ENCODE measurements around the gene E2F8. TPM values are rescaled to one million over a fixed set of nuclear protein-coding genes. Genes with fewer than 3 reads are reported as not detected.
A peak's percentile ranks its signal among the peaks of the same experiment; 100 is the strongest.

E2F8 gene
- total RNA-seq, 1 donor from 2014 or later = 0.27 TPM

- Mint-ChIP-seq H3K27me3 (ENCODE audit: low read depth, unreplicated experiment) (peaks cover 31% of the 10 kb centered on the region), H3K9me3 (ENCODE audit: unreplicated experiment) (no peaks in the 10 kb centered on the region), H3K36me3 (ENCODE audit: low read depth, unreplicated experiment) (no peaks in the 10 kb centered on the region), H3K4me1 (ENCODE audit: low read depth, unreplicated experiment) (peaks cover 10% of the 10 kb centered on the region), H3K27ac (ENCODE audit: unreplicated experiment) (no peak overlapping the region), H3K4me3 (ENCODE audit: unreplicated experiment) (no peak overlapping the region)
- DNase-seq (ENCODE audit: low read depth) (no peak), FAIRE-seq (no peak)
- Histone ChIP-seq H3K27ac (ENCODE audit: low read depth, low read length) (no peak overlapping the region), H3K9me3 (ENCODE audit: insufficient read depth, low read depth, low read length) (no peaks in the 10 kb centered on the region), H2AFZ (ENCODE audit: low read depth, low read length) (no peak overlapping the region), H3K79me2 (ENCODE audit: insufficient read depth, low read length) (no peaks in the 10 kb centered on the region), H3K4me2 (ENCODE audit: low read length) (no peak overlapping the region), H3K4me3 (ENCODE audit: insufficient read depth, low read depth, low read length) (no peak overlapping the region), H3K36me3 (ENCODE audit: insufficient read depth, low read length) (no peaks in the 10 kb centered on the region), H3K4me1 (ENCODE audit: insufficient read depth, low read length) (peaks cover 8% of the 10 kb centered on the region), H4K20me1 (ENCODE audit: insufficient read depth, low read length) (no peaks in the 10 kb centered on the region), H3K9ac (ENCODE audit: low read length) (no peak overlapping the region), H3K27me3 (ENCODE audit: insufficient read depth, low read length) (peaks cover 29% of the 10 kb centered on the region)
- TF ChIP-seq EZH2 (IDR thresholded peaks at IDR 0.05; ENCODE audit: insufficient read depth, low read length) = no peak
- no peak for TF ChIP-seq CTCF (IDR thresholded peaks at IDR 0.05; ENCODE audit: insufficient read depth, low read depth, low read length)
These were observed 2.4 kb upstream of the E2F8 start for GRCh38 chr11:19243143-19243542.

GRCh38 chr11:19242179-19242932 lies 1.6 kb upstream of the E2F8 start:
- H2AFZ ChIP-seq (ENCODE audit: low read depth, low read length) = peak overlapping the region; percentile 76
- H3K27ac Mint-ChIP-seq (ENCODE audit: unreplicated experiment) = peak overlapping the region; percentile 62
- peaks cover 10% of the 10 kb centered on the region for H3K4me1 Mint-ChIP-seq (ENCODE audit: low read depth, unreplicated experiment)
- H3K36me3 ChIP-seq (ENCODE audit: insufficient read depth, low read length) = no peaks in the 10 kb centered on the region
- H3K4me2 ChIP-seq (ENCODE audit: low read length) = peak overlapping the region; percentile 98
- H3K4me3 ChIP-seq (ENCODE audit: insufficient read depth, low read depth, low read length) = peak overlapping the region; percentile 55
- H3K79me2 ChIP-seq (ENCODE audit: insufficient read depth, low read length) = no peaks in the 10 kb centered on the region
- H3K27me3 ChIP-seq (ENCODE audit: insufficient read depth, low read length) = peaks cover 26% of the 10 kb centered on the region
- H3K9me3 Mint-ChIP-seq (ENCODE audit: unreplicated experiment) = no peaks in the 10 kb centered on the region
- peaks cover 8% of the 10 kb centered on the region for H3K4me1 ChIP-seq (ENCODE audit: insufficient read depth, low read length)
- H3K4me3 Mint-ChIP-seq (ENCODE audit: unreplicated experiment) = peak overlapping the region; percentile 89
- H3K9me3 ChIP-seq (ENCODE audit: insufficient read depth, low read depth, low read length) = no peaks in the 10 kb centered on the region
- peaks cover 31% of the 10 kb centered on the region for H3K27me3 Mint-ChIP-seq (ENCODE audit: low read depth, unreplicated experiment)
- peak overlapping the region; percentile 75 for H3K9ac ChIP-seq (ENCODE audit: low read length)
- TF ChIP-seq EZH2 (IDR thresholded peaks at IDR 0.05; ENCODE audit: insufficient read depth, low read length) (peak; percentile 37), CTCF (IDR thresholded peaks at IDR 0.05; ENCODE audit: insufficient read depth, low read depth, low read length) (no peak)
- H3K27ac ChIP-seq (ENCODE audit: low read depth, low read length) = no peak overlapping the region
- no peaks in the 10 kb centered on the region for H4K20me1 ChIP-seq (ENCODE audit: insufficient read depth, low read length)
- no peaks in the 10 kb centered on the region for H3K36me3 Mint-ChIP-seq (ENCODE audit: low read depth, unreplicated experiment)
- no peak for FAIRE-seq
- DNase-seq (ENCODE audit: low read depth) = no peak
